Esophagus muscularis mucosa (tissue), 4 donors: Measurements from ENCODE around the gene ANP32B. TPM values are rescaled to one million over a fixed set of nuclear protein-coding genes. Genes with fewer than 3 reads are reported as not detected.

ENCODE experiments used
- DNase-seq: peaks from one replicate; pipeline ENCODE4 v3.0.0-alpha.2; 2017; ENCODE audit errors: extremely low spot score
- H3K27ac ChIP-seq, 4 donors: fragments of 200-600 bp; sonication (generic); replicated peaks in 1 of 4; 1 replicate in 3 of 4; 2 replicates in 1 of 4; pipeline ENCODE4 v1.5.1; 2016 to 2019; ENCODE audit warnings: mild to moderate bottlenecking in 1 of 4
- H3K27me3 ChIP-seq, 4 donors: fragments of 200-600 bp; sonication (generic); one replicate each; pipeline versions ENCODE4 v1.5.1 to v1.6.0; 2016 to 2019
- H3K36me3 ChIP-seq, 4 donors: fragments of 200-600 bp; sonication (generic); one replicate each; pipeline ENCODE4 v1.5.1; 2016 to 2019
- H3K4me1 ChIP-seq, 4 donors: fragments of 200-600 bp; sonication (generic); one replicate each; pipeline ENCODE4 v1.5.1; 2016 to 2019
- H3K4me3 ChIP-seq, 4 donors: fragments of 200-600 bp; sonication (generic); 1 replicate in 2 of 4; 2 replicates in 2 of 4; pipeline ENCODE4 v1.5.1; 2016 to 2019; ENCODE audit warnings: mild to moderate bottlenecking in 4 of 4, moderate library complexity in 1 of 4
- H3K9me3 ChIP-seq, 4 donors: fragments of 200-600 bp; sonication (generic); 1 replicate in 3 of 4; 2 replicates in 1 of 4; pipeline ENCODE4 v1.5.1; 2016 to 2019
- EP300 ChIP-seq: sonication (generic); formaldehyde crosslinking; IDR thresholded peaks from one replicate; pipeline ENCODE4 v1.6.1; 2017; ENCODE audit warnings: antibody characterized with exemption
- POLR2A ChIP-seq: fragments of 450-650 bp; IDR thresholded peaks from one replicate; pipeline ENCODE4 v1.6.1; 2017; ENCODE audit warnings: antibody characterized with exemption, moderate library complexity, mild to moderate bottlenecking, low read depth
- POLR2AphosphoS5 ChIP-seq, 2 donors: sonication (generic); formaldehyde crosslinking; IDR thresholded peaks; one replicate each; pipeline ENCODE4 v1.6.1; 2017; ENCODE audit warnings: antibody characterized with exemption in 2 of 2
- WGBS: methylation state at CpG from one replicate; pipeline ENCODE4 v1.1.5; 2018; 5-methylcytosine and 5-hydroxymethylcytosine counted together
- intact Hi-C: fragments of 100-400 bp; cut with DNase I; formaldehyde crosslinking; loops from one replicate; pipeline ENCODE4 v1.15.1; 2023
- total RNA-seq, 4 donors: library from RNA; depleted of rRNA; stranded (reverse); fragments of >200 nt; gene quantifications; one replicate each; pipeline versions ENCODE4 v1.1.0 to v1.2.1, GENCODE V29; 2016
- TF ChIP-seq, protein P1 (sequence below), 3 experiments: fragments of 200-600 bp in 2 of 3; fragments of 450-650 bp in 1 of 3; sonication (generic) in 2 of 3; IDR thresholded peaks; one replicate each; pipeline ENCODE4 v1.5.1; 2017 to 2019; ENCODE audit warnings: antibody characterized with exemption in 3 of 3, mild to moderate bottlenecking in 2 of 3, moderate library complexity in 1 of 3

The ANP32B gene
- total RNA-seq, 4 donors from 2014 or later = 30.2 to 52.7 (median 39.9) TPM

DNA sequence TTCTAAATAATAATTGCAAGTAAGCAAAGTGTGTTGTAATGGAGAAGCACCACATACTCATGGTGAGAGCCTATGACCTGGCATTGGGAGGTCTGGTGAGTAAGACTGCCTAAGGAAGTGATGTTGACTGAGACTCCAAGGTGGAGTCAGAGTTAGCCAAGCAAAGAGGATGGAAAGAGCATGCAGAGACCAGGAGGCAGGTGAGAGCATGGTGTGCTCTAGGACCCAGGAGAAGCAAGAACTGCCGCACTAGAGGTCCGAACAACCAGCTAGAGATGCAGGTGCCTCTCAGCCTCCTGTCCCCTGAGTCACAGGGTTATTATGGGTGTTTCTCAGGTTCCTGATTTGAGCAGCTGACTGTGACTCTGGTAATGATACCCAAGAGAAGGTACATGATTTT lies 27.3 kb downstream of the ANP32B start:
- Histone ChIP-seq H3K27ac (peak overlapping the region in 2 of 4 donors; percentile 3 to 35), H3K36me3 (peaks cover 66 to 97% (median 88%) of the 10 kb centered on the region in 4 donors), H3K9me3 (no peaks in the 10 kb centered on the region), H3K27me3 (no peaks in the 10 kb centered on the region), H3K4me3 (no peak overlapping the region), H3K4me1 (peaks cover 13 to 16% (median 15%) of the 10 kb centered on the region in 4 donors)
- intact Hi-C loops = no loop called here
- 28% methylated on average over 2 of the region's 2 CpGs for WGBS
- DNase-seq = no peak
- TF ChIP-seq POLR2AphosphoS5 (IDR thresholded peaks at IDR 0.05) = peak in 1 of 2 donors; percentile 19
- no peak for TF ChIP-seq EP300

DNA sequence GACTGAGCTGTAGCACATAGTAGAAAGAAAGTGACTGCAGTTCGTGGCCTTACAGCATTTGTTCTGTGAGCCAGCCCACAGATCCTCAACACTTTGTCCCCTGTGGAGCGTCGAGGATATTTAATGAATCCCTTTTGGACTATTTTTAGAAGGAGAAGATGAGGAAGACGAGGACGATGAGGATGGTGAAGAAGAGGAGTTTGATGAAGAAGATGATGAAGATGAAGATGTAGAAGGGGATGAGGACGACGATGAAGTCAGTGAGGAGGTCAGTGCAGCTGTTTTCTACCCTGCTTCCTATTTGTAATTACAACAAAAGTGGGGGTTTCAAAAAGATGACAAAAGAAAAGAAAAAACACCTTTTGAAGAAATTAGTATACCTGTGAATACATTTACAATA lies 28.0 kb downstream of the ANP32B start:
- intact Hi-C loops = no loop called here
- H3K36me3 ChIP-seq = peaks cover 68 to 97% (median 88%) of the 10 kb centered on the region in 4 donors
- peaks cover 13 to 16% (median 15%) of the 10 kb centered on the region in 4 donors for H3K4me1 ChIP-seq
- WGBS = 85% methylated on average over 7 of the region's 7 CpGs
- H3K27me3 ChIP-seq = no peaks in the 10 kb centered on the region
- H3K9me3 ChIP-seq = no peaks in the 10 kb centered on the region
- no peak overlapping the region for H3K27ac ChIP-seq
- H3K4me3 ChIP-seq = no peak overlapping the region
- no peak for DNase-seq
- no peak for TF ChIP-seq POLR2A
- TF ChIP-seq, protein P1, sequence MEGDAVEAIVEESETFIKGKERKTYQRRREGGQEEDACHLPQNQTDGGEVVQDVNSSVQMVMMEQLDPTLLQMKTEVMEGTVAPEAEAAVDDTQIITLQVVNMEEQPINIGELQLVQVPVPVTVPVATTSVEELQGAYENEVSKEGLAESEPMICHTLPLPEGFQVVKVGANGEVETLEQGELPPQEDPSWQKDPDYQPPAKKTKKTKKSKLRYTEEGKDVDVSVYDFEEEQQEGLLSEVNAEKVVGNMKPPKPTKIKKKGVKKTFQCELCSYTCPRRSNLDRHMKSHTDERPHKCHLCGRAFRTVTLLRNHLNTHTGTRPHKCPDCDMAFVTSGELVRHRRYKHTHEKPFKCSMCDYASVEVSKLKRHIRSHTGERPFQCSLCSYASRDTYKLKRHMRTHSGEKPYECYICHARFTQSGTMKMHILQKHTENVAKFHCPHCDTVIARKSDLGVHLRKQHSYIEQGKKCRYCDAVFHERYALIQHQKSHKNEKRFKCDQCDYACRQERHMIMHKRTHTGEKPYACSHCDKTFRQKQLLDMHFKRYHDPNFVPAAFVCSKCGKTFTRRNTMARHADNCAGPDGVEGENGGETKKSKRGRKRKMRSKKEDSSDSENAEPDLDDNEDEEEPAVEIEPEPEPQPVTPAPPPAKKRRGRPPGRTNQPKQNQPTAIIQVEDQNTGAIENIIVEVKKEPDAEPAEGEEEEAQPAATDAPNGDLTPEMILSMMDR (IDR thresholded peaks at IDR 0.05) = no peak

DNA sequence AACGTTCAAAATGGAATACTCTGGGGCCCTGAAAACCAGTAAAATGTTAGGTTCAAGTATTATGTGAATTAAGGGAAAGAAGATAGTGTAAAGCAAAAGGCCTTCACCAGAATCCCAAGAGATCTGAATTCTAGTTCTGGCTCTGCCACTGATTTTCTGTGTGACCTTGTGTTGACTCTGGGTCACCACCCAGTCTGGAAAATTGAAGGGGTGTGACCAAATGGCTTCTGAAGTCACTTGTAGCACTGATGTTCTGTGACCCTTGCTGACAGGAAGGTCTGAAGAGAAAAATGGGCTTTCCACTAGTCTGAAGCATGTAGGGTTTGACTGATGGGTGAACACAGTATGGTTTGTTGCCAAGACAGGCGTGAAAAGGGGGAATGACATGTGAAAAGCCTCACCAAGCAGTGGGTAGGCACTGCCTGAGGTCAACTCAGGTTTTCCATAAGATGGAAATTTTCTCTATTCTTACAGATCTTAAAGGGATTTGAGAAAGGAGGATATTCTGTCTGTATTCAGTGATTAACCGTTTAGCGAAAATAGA lies 33.1 kb downstream of the ANP32B start:
- intact Hi-C loops = no loop called here
- peaks cover 62 to 100% (median 86%) of the 10 kb centered on the region in 4 donors for H3K36me3 ChIP-seq
- H3K27me3 ChIP-seq = no peaks in the 10 kb centered on the region
- WGBS = 86% methylated on average over 4 of the region's 4 CpGs
- peaks cover 0 to 9% (median 0%) of the 10 kb centered on the region in 4 donors for H3K4me1 ChIP-seq
- no peaks in the 10 kb centered on the region for H3K9me3 ChIP-seq
- H3K4me3 ChIP-seq = no peak overlapping the region
- TF ChIP-seq, protein P1 (IDR thresholded peaks at IDR 0.05) = no peak
- TF ChIP-seq POLR2AphosphoS5 (IDR thresholded peaks at IDR 0.05) = no peak
- TF ChIP-seq POLR2A = no peak
- no peak for TF ChIP-seq EP300
- H3K27ac ChIP-seq = no peak overlapping the region
- no peak for DNase-seq

- WGBS = 76% methylated on average over 1 of the region's 1 CpG
- Histone ChIP-seq H3K27me3 (no peaks in the 10 kb centered on the region), H3K4me3 (no peak overlapping the region), H3K36me3 (peaks cover 52 to 94% (median 76%) of the 10 kb centered on the region in 4 donors), H3K9me3 (no peaks in the 10 kb centered on the region), H3K27ac (no peak overlapping the region), H3K4me1 (peaks cover 0 to 17% (median 0%) of the 10 kb centered on the region in 4 donors)
- intact Hi-C loops = no loop called here
- no peak for DNase-seq
- TF ChIP-seq, protein P1 (IDR thresholded peaks at IDR 0.05) = no peak
- no peak for TF ChIP-seq EP300
- no peak for TF ChIP-seq POLR2AphosphoS5 (IDR thresholded peaks at IDR 0.05)
These were observed 34.2 kb downstream of the ANP32B start for GRCh38 chr9:98017306-98017705.

GRCh38 chr9:98018347-98018746 lies 35.2 kb downstream of the ANP32B start:
- H3K27me3 ChIP-seq = no peaks in the 10 kb centered on the region
- DNase-seq = no peak
- no peak overlapping the region for H3K27ac ChIP-seq
- TF ChIP-seq, protein P1 (IDR thresholded peaks at IDR 0.05) = no peak
- no peak for TF ChIP-seq EP300
- no peak for TF ChIP-seq POLR2A
- no peak for TF ChIP-seq POLR2AphosphoS5 (IDR thresholded peaks at IDR 0.05)
- H3K4me1 ChIP-seq = peaks cover 0 to 17% (median 0%) of the 10 kb centered on the region in 4 donors
- no peaks in the 10 kb centered on the region for H3K9me3 ChIP-seq
- intact Hi-C loops = no loop called here
- H3K4me3 ChIP-seq = no peak overlapping the region
- H3K36me3 ChIP-seq = peaks cover 42 to 84% (median 65%) of the 10 kb centered on the region in 4 donors
- WGBS = 84% methylated on average over 5 of the region's 5 CpGs
